Cardiac fibroblast (primary cell): ENCODE data around the gene U2AF1L4.

Experiments used
- DNase-seq, 2 donors: peaks; one replicate each; pipeline versions ENCODE4 v3.0.0 to v3.0.0-alpha.2; 2010; ENCODE audit warnings: low read depth in 2 of 2
- H3K4me3 ChIP-seq, 2 donors: replicated peaks in 1 of 2; 1 replicate in 1 of 2; 2 replicates in 1 of 2; pipeline ENCODE4 v1.5.1; 2011; ENCODE audit warnings: low read depth in 2 of 2, low read length in 2 of 2, mild to moderate bottlenecking in 2 of 2, moderate library complexity in 1 of 2
- CTCF ChIP-seq: IDR thresholded peaks from one replicate; pipeline ENCODE4 v1.5.1; 2011; ENCODE audit warnings: low read depth, mild to moderate bottlenecking, low read length, inconsistent platforms

Gene U2AF1L4

GRCh38 chr19:35764432-35765315, 19.5 kb upstream of the U2AF1L4 start:
- TF ChIP-seq CTCF = no peak
- no peak for DNase-seq
- no peak overlapping the region for H3K4me3 ChIP-seq

GRCh38 chr19:35760711-35761349, 15.6 kb upstream of the U2AF1L4 start:
- no peak overlapping the region for H3K4me3 ChIP-seq
- DNase-seq = no peak
- no peak for TF ChIP-seq CTCF

GRCh38 chr19:35759697-35760096, 14.5 kb upstream of the U2AF1L4 start:
- H3K4me3 ChIP-seq = no peak overlapping the region
- no peak for TF ChIP-seq CTCF
- no peak for DNase-seq

- peak; percentile 100 for DNase-seq
- no peak for TF ChIP-seq CTCF
- peak within 1 kb of the TSS; percentile 93 to 99 for H3K4me3 ChIP-seq
Observed at GRCh38 chr19:35757749-35758608, 12.8 kb upstream of the U2AF1L4 start, which contains the start of gene PROSER3. TSS of gene PROSER3 (plus strand) at chr19:35758176. CDS start at chr19:35758216, 40 bp downstream.

- DNase-seq = peak; percentile 96 to 99
- peak overlapping the region; percentile 58 to 65 for H3K4me3 ChIP-seq
- TF ChIP-seq CTCF = no peak
Observed at GRCh38 chr19:35757231-35757748, 12.1 kb upstream of the U2AF1L4 start.
